Loucy (cell line): ENCODE measurements around the gene GPATCH2.

ENCODE experiments used
- CTCF ChIP-seq: fragments of 200-600 bp; sonication (generic); conservative IDR thresholded peaks from 2 replicates; pipeline ENCODE4 v1.5.1; 2014; ENCODE audit warnings: mild to moderate bottlenecking, antibody characterized with exemption, low read length
- EZH2phosphoT487 ChIP-seq: fragments of 200-600 bp; IDR thresholded peaks from 2 replicates; pipeline ENCODE4 v1.6.1; 2018; ENCODE audit warnings: antibody characterized with exemption, mild to moderate bottlenecking, moderate library complexity, borderline replicate concordance

GRCh38 chr1:217453816-217454215 is 177.1 kb downstream of the GPATCH2 start:
- no peak for TF ChIP-seq CTCF
- no peak for TF ChIP-seq EZH2phosphoT487
